T-cell (primary cell): ENCODE data around the gene PPIL4. TPM values are rescaled to one million over a fixed set of nuclear protein-coding genes. Genes with fewer than 3 reads are reported as not detected.

Experiments
- ATAC-seq, 4 experiments: fragments of 200-7000 bp in 3 of 4; fragments of 150-1000 bp in 1 of 4; cut with Tn5 transposase; replicated peaks in 1 of 4; 1 replicate in 3 of 4; 2 replicates in 1 of 4; pipeline ENCODE4 v1.10.0; 2021; ENCODE audit warnings: moderate library complexity in 3 of 4, mild to moderate bottlenecking in 2 of 4, moderate number of reproducible peaks in 1 of 4
- CTCF ChIA-PET, 2 donors: fragments of 300-600 bp; sonication (Branson Sonifier 250); formaldehyde crosslinking; loops; one replicate each; lab custom pipeline; 2022; ENCODE audit warnings: antibody characterized with exemption in 2 of 2; lab: Charles Lee
- POLR2A ChIA-PET, 2 donors: fragments of 300-600 bp; sonication (Branson Sonifier 250); formaldehyde crosslinking; loops; one replicate each; lab custom pipeline; 2022; ENCODE audit warnings: antibody characterized with exemption in 2 of 2; lab: Charles Lee
- DNase-seq, 35 experiments: peaks; one replicate each; pipeline versions ENCODE4 v3.0.0 to v3.0.0-alpha.2; 2013 to 2023
- H3K27ac ChIP-seq: one replicate; pipeline ENCODE4 v1.5.1; 2013; ENCODE audit warnings: low read length
- H3K27me3 ChIP-seq, 2 experiments: replicated peaks in 1 of 2; 1 replicate in 1 of 2; 2 replicates in 1 of 2; pipeline versions ENCODE4 v1.6.1 to v1.7.0; 2013; ENCODE audit warnings: low read length in 1 of 2, mixed read lengths in 1 of 2; ENCODE audit not compliant: control insufficient read depth in 2 of 2, insufficient read depth in 2 of 2; ENCODE audit errors: extremely low read depth in 1 of 2
- H3K36me3 ChIP-seq, 2 donors: 1 replicate in 1 of 2; 2 replicates in 1 of 2; pipeline versions ENCODE4 v1.6.1 to v1.7.0; 2013; ENCODE audit warnings: low read length in 1 of 2; ENCODE audit not compliant: control insufficient read depth in 2 of 2, insufficient read depth in 1 of 2; ENCODE audit errors: extremely low read depth in 1 of 2
- H3K4me1 ChIP-seq, 2 experiments: 1 replicate in 1 of 2; 2 replicates in 1 of 2; pipeline versions ENCODE4 v1.6.1 to v1.7.0; 2013; ENCODE audit warnings: low read length in 2 of 2, mixed read lengths in 1 of 2; ENCODE audit not compliant: insufficient read depth in 2 of 2, control insufficient read depth in 1 of 2; ENCODE audit errors: extremely low read depth in 1 of 2
- H3K4me3 ChIP-seq, 2 donors: 1 replicate in 1 of 2; 2 replicates in 1 of 2; pipeline versions ENCODE4 v1.5.1 to v1.7.0; 2013; ENCODE audit warnings: mild to moderate bottlenecking in 2 of 2, low read length in 1 of 2, moderate library complexity in 1 of 2; ENCODE audit not compliant: control insufficient read depth in 1 of 2; ENCODE audit errors: extremely low read depth in 1 of 2
- H3K9me3 ChIP-seq: 2 replicates; pipeline ENCODE4 v1.7.0; 2013
- H3K27ac Mint-ChIP-seq, 2 donors: one replicate each; pipeline ENCODE4 v1.8.0; 2020 to 2021; ENCODE audit warnings: mild to moderate bottlenecking in 2 of 2, mixed read lengths in 2 of 2
- H3K27me3 Mint-ChIP-seq, 2 donors: one replicate each; pipeline ENCODE4 v1.8.0; 2021 to 2022; ENCODE audit warnings: mixed read lengths in 2 of 2
- H3K36me3 Mint-ChIP-seq: one replicate; pipeline ENCODE4 v1.8.0; 2021; ENCODE audit warnings: mixed read lengths
- H3K4me1 Mint-ChIP-seq, 3 donors: one replicate each; pipeline ENCODE4 v1.8.0; 2020 to 2022; ENCODE audit warnings: mixed read lengths in 3 of 3, mild to moderate bottlenecking in 1 of 3
- H3K4me3 Mint-ChIP-seq, 3 donors: one replicate each; pipeline ENCODE4 v1.8.0; 2020 to 2022; ENCODE audit warnings: mild to moderate bottlenecking in 3 of 3, mixed read lengths in 3 of 3, moderate library complexity in 3 of 3
- H3K9me3 Mint-ChIP-seq, 3 donors: one replicate each; pipeline ENCODE4 v1.8.0; 2020 to 2022; ENCODE audit warnings: mixed read lengths in 3 of 3
- WGBS: methylation state at CpG from one replicate; pipeline ENCODE4 v1.1.5; 2013; ENCODE audit warnings: missing lambda C conversion rate; ENCODE audit not compliant: insufficient coverage; 5-methylcytosine and 5-hydroxymethylcytosine counted together
- total RNA-seq, 35 experiments: library from RNA in 6 of 35; stranded (reverse) in 6 of 35; fragments of 120-200 nt in 1 of 35; gene quantifications; one replicate each; pipeline versions ENCODE4 v1.2.1 to v1.2.4 and lab custom pipeline; 2013 to 2026

The PPIL4 gene
- total RNA-seq, 5 donors from 2014 or later (not counting 1 experiment from before 2014, with no cell fraction given), result 25.2 to 32.1 (median 26.6) TPM

DNA sequence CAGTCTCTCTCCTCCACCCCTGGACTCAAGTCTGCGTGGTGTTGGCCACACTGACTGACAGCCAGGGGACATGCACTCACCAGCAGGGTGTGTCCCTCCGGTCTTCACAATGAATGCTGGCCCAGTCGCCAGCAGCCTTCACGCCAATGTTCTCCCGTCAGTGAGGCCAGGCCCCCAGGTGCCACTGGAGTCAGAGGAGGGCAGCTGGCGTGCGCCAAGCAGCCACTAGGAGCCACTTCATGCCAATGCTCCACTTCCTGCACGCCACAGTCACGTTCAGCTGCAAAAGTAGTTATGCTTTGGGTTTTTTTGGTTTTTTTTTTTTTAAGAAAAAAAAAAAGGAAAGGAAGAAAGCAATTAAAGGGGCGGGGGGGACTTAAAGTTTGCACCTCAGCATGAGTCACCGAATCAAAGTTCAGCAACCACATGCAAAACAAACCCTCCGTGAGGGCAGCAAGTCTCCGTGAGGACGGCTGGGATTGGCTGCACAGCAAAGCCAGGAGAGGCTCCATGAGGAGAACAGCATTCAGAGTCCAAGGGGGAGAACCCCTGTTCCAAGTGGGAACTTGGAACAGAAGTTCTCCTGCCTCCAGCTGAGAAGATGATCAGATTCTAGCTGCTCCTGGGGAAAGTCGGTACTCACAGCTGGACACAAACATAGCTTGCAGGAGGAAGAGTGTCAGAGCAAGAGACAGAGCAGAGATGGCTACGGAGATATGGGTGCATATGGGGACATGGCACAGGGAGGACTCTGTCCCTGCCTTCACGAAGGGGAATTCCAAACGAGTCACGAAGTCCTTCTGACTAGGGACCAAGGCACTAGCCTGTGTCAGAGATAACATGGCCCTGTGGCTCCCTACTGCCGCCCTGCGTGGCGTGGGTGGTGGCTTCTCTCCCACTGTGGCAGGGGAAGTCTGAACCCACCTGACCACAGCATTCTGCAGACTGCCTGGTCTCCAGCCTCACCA, 60.8 kb downstream of the PPIL4 start, which contains the start of gene ZC3H12D:
TSS of gene ZC3H12D (minus strand) at position 282 of the 968 bp plus-strand sequence. CDS start 10,471 bp downstream, outside the sequence.
- no peaks in the 10 kb centered on the region for H3K9me3 ChIP-seq
- H3K9me3 Mint-ChIP-seq, result no peaks in the 10 kb centered on the region
- H3K27ac Mint-ChIP-seq, result peak within 1 kb of the TSS; percentile 99
- ATAC-seq (peak; percentile 77 to 83 (median 79)), DNase-seq (peak; percentile 60 to 92 (median 79))
- ChIA-PET POLR2A (interaction anchor here (0.5 to 3.0 kb wide), 8 partner anchors 10 to 259 kb away, joined by 3 to 42 read pairs (median 5); partner anchors contain the start of gene GINM1 (in 1 of the 2)), CTCF (interaction anchor here (0.5 to 2.6 kb wide), 19 partner anchors 10 to 1020 kb away, joined by 3 to 23 read pairs (median 5); partner anchors contain the start of gene PPIL4 (in 1 of the 2))
- H3K4me3 ChIP-seq, result peak within 1 kb of the TSS; percentile 25 to 65
- peaks cover 15 to 53% of the 10 kb centered on the region in 2 experiments for H3K4me1 ChIP-seq
- H3K27ac ChIP-seq, result peak within 1 kb of the TSS; percentile 98
- H3K27me3 Mint-ChIP-seq, result no peaks in the 10 kb centered on the region
- H3K36me3 Mint-ChIP-seq, result peaks cover 25% of the 10 kb centered on the region
- WGBS, result 15% methylated on average over 18 of the region's 22 CpGs
- H3K36me3 ChIP-seq, result no peaks in the 10 kb centered on the region
- H3K4me1 Mint-ChIP-seq, result peaks cover 55 to 60% (median 58%) of the 10 kb centered on the region in 3 donors
- no peaks in the 10 kb centered on the region for H3K27me3 ChIP-seq
- peak within 1 kb of the TSS; percentile 85 to 92 (median 91) for H3K4me3 Mint-ChIP-seq

DNA sequence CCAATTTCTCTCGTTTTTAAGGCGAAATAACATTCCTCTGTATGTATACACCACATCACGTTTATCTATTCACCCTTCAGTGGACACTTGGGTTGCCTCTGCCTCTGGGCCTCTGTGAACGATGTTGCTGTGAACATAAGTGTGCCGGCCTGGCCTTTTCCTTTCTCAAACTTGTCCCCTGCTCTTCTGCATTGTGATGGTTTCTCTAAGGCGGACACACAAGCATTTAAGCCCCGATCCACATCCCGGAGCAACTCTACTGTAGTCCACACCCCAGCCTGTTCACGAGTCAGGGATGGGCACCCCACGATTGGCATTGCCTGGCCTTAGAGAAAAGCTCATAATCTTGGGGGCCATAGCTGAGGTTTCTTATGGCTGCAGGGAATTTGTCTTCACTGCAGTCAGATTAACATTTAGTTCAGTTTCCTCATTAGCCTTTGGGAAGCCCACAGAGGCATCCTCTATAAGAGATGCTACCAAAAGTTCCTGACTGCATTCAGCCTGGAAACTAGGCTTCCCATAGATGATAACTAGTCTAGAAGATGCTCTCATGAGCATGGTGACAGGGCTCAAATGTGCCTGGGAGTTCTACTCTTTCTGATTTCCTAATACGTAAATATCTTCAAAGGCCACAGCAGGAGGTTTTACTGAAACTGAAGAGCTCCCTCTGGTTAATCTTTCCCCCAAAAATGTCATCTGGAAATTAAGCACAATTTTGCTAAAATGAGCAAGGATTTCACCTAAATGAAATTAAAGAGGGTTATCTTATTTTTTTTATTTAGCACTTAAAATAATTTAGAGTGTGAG, 61.8 kb downstream of the PPIL4 start:
- peaks cover 15 to 63% of the 10 kb centered on the region in 2 experiments for H3K4me1 ChIP-seq
- WGBS, result 40% methylated on average over 7 of the region's 11 CpGs
- no peaks in the 10 kb centered on the region for H3K36me3 ChIP-seq
- H3K27ac ChIP-seq, result peak overlapping the region; percentile 98
- CTCF ChIA-PET, result interaction anchor here (0.5 to 2.6 kb wide), 16 partner anchors 11 to 1020 kb away, joined by 3 to 23 read pairs (median 4); no protein-coding TSS in a partner anchor
- no peaks in the 10 kb centered on the region for H3K9me3 ChIP-seq
- H3K27me3 Mint-ChIP-seq, result no peaks in the 10 kb centered on the region
- peak overlapping the region; percentile 25 to 65 for H3K4me3 ChIP-seq
- peak overlapping the region; percentile 99 for H3K27ac Mint-ChIP-seq
- H3K4me3 Mint-ChIP-seq, result peak overlapping the region; percentile 85 to 92 (median 91)
- POLR2A ChIA-PET, result interaction anchor here (0.5 to 3.0 kb wide), 14 partner anchors 9 to 394 kb away, joined by 3 to 42 read pairs (median 4); partner anchors contain the start of gene GINM1 (in 1 of the 2)
- H3K27me3 ChIP-seq, result no peaks in the 10 kb centered on the region
- DNase-seq (peak in 1 of 35 experiments; percentile 51), ATAC-seq (no peak)
- H3K9me3 Mint-ChIP-seq, result no peaks in the 10 kb centered on the region
- H3K4me1 Mint-ChIP-seq, result peaks cover 60 to 65% (median 62%) of the 10 kb centered on the region in 3 donors
- H3K36me3 Mint-ChIP-seq, result peaks cover 33% of the 10 kb centered on the region

DNA sequence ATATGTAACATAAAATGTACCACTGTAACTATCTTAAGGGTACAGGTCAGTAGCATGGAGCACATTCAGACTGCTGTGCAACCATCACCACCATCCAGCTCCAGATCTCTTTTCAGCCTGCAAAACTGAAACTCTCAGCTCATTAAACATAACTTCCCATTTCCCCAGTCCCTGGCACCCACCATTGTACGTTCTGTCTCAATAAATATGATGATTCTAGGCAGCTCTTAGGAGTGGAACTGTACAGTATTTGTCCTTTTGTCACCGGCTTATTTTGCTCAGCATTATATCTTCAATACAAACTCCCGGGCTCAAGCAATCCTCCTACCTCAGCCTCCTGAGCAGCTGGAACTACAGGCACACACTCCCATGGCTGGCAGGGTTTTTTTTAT, 62.5 kb downstream of the PPIL4 start:
- peak overlapping the region in 1 of 2 donors; percentile 65 for H3K4me3 ChIP-seq
- ChIA-PET CTCF (interaction anchor here (0.8 to 2.6 kb wide), 8 partner anchors 12 to 288 kb away, joined by 3 to 11 read pairs (median 4); no protein-coding TSS in a partner anchor), POLR2A (interaction anchor here (0.5 to 1.3 kb wide), 12 partner anchors 9 to 723 kb away, joined by 3 to 6 read pairs (median 3); no protein-coding TSS in a partner anchor)
- Mint-ChIP-seq H3K4me1 (peaks cover 60 to 71% (median 62%) of the 10 kb centered on the region in 3 donors), H3K9me3 (no peaks in the 10 kb centered on the region), H3K27me3 (no peaks in the 10 kb centered on the region), H3K36me3 (peaks cover 39% of the 10 kb centered on the region), H3K4me3 (peak overlapping the region; percentile 85 to 92 (median 91)), H3K27ac (peak overlapping the region; percentile 99)
- DNase-seq (peak in 1 of 35 experiments; percentile 47), ATAC-seq (no peak)
- no CpG with 5 or more reads among the region's 3 CpGs for WGBS
- H3K4me1 ChIP-seq, result peaks cover 15 to 68% of the 10 kb centered on the region in 2 experiments
- H3K36me3 ChIP-seq, result no peaks in the 10 kb centered on the region
- H3K27ac ChIP-seq, result peak overlapping the region; percentile 98
- H3K27me3 ChIP-seq, result no peaks in the 10 kb centered on the region
- no peaks in the 10 kb centered on the region for H3K9me3 ChIP-seq

DNA sequence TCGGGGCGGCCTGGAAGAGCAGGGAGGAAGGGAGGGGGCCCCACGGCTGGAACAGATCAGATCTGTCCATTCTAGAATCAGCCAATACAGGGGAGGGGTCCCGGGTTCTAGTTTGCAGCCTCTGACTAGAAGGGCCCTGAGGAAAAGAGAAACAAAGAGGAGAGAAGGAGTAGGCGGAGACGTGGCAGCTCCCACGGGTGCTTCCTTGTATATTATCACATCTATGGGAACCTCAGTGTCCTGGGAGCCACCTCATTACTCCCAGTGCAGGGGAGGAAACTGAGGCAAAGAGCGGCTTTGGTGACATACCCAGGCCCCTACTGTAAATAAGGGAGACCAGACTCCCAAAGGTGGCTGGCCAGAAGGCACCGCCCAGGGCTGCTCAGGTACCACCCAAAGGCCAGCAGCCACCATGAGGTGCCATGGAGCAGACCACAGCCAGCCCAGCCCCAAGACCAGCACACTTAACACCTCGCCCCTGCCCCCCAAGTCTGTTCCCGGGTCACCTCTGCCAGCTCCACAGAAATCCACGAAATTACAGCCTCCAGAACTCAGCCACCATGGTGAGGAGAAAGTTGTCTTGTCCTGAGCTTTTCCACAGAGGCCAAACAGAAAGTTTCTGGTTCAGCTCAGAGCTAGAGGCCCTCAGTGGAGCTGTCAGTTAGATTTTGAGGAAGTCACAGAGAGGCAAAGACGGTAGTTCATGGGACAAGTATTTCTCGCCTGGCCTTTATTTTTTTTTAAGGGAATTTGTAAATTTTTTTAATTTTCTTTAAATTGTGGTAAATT, 63.1 kb downstream of the PPIL4 start:
- ATAC-seq (no peak), DNase-seq (peak in 1 of 35 experiments; percentile 44)
- ChIA-PET POLR2A (interaction anchor here (0.5 to 1.3 kb wide), 12 partner anchors 10 to 722 kb away, joined by 3 to 13 read pairs (median 3); no protein-coding TSS in a partner anchor), CTCF (interaction anchor here (0.8 to 2.6 kb wide), 7 partner anchors 13 to 289 kb away, joined by 3 to 11 read pairs (median 4); no protein-coding TSS in a partner anchor)
- 7% methylated on average over 4 of the region's 14 CpGs for WGBS
- no peaks in the 10 kb centered on the region for H3K27me3 ChIP-seq
- peak overlapping the region; percentile 99 for H3K27ac Mint-ChIP-seq
- H3K27me3 Mint-ChIP-seq, result no peaks in the 10 kb centered on the region
- H3K4me1 ChIP-seq, result peaks cover 15 to 69% of the 10 kb centered on the region in 2 experiments
- H3K4me1 Mint-ChIP-seq, result peaks cover 61 to 71% (median 63%) of the 10 kb centered on the region in 3 donors
- peak overlapping the region; percentile 85 to 92 (median 91) for H3K4me3 Mint-ChIP-seq
- peak overlapping the region; percentile 65 to 70 for H3K4me3 ChIP-seq
- no peaks in the 10 kb centered on the region for H3K9me3 ChIP-seq
- peaks cover 39% of the 10 kb centered on the region for H3K36me3 Mint-ChIP-seq
- no peaks in the 10 kb centered on the region for H3K9me3 Mint-ChIP-seq
- H3K36me3 ChIP-seq, result no peaks in the 10 kb centered on the region
- H3K27ac ChIP-seq, result peak overlapping the region; percentile 98
